ENCODE data around the gene IBTK.

IBTK gene

GRCh38 chr6:82270881-82271635 lies 23.5 kb upstream of the IBTK start:
- H2AFZ ChIP-seq (ENCODE audit: low read depth, low read length, severe bottlenecking): no peak overlapping the region
- H3K4me2 ChIP-seq (ENCODE audit: low read depth, low read length, poor library complexity, severe bottlenecking): no peak overlapping the region
- H3K79me2 ChIP-seq (ENCODE audit: insufficient read depth, low read length): no peaks in the 10 kb centered on the region
- TF ChIP-seq CTCF (IDR thresholded peaks at IDR 0.05; ENCODE audit: insufficient read depth, low read length, poor library complexity, severe bottlenecking) (peak; percentile 39), EZH2phosphoT487 (conservative IDR thresholded peaks at IDR 0.05; ENCODE audit: low read length) (no peak)
- no peaks in the 10 kb centered on the region for H3K9me3 ChIP-seq (ENCODE audit: insufficient read depth, low read length)
- no peaks in the 10 kb centered on the region for H3K9me2 ChIP-seq (replicated peaks; ENCODE audit: insufficient read depth, low read length)
- no peak overlapping the region for H3K9ac ChIP-seq (ENCODE audit: low read length)
- H4K20me1 ChIP-seq (ENCODE audit: low read depth, low read length): no peaks in the 10 kb centered on the region
- no peak overlapping the region for H3K4me3 ChIP-seq (ENCODE audit: insufficient read depth, low read length, poor library complexity, severe bottlenecking)
- H3K27ac ChIP-seq (ENCODE audit: low read depth, low read length): no peak overlapping the region
- H3K27me3 ChIP-seq (ENCODE audit: low read length): no peaks in the 10 kb centered on the region
- H3F3A ChIP-seq (ENCODE audit: insufficient read depth): no peaks in the 10 kb centered on the region
- H3K36me3 ChIP-seq (ENCODE audit: low read length): no peaks in the 10 kb centered on the region

GRCh38 chr6:82268301-82268846 lies 20.8 kb upstream of the IBTK start:
- Histone ChIP-seq H3K9me2 (replicated peaks; ENCODE audit: insufficient read depth, low read length) (no peaks in the 10 kb centered on the region), H4K20me1 (ENCODE audit: low read depth, low read length) (no peaks in the 10 kb centered on the region), H3K4me2 (ENCODE audit: low read depth, low read length, poor library complexity, severe bottlenecking) (no peak overlapping the region), H3K27ac (ENCODE audit: low read depth, low read length) (no peak overlapping the region), H3K4me3 (ENCODE audit: insufficient read depth, low read length, poor library complexity, severe bottlenecking) (no peak overlapping the region), H3K79me2 (ENCODE audit: insufficient read depth, low read length) (no peaks in the 10 kb centered on the region), H3K9ac (ENCODE audit: low read length) (no peak overlapping the region), H3K27me3 (ENCODE audit: low read length) (no peaks in the 10 kb centered on the region; the same call in 1 of the 2 replicates), H3K36me3 (ENCODE audit: low read length) (no peaks in the 10 kb centered on the region), H3F3A (ENCODE audit: insufficient read depth) (no peaks in the 10 kb centered on the region), H3K9me3 (ENCODE audit: insufficient read depth, low read length) (no peaks in the 10 kb centered on the region), H2AFZ (ENCODE audit: low read depth, low read length, severe bottlenecking) (no peak overlapping the region)
- TF ChIP-seq EZH2phosphoT487 (conservative IDR thresholded peaks at IDR 0.05; ENCODE audit: low read length) (no peak), CTCF (IDR thresholded peaks at IDR 0.05; ENCODE audit: insufficient read depth, low read length, poor library complexity, severe bottlenecking) (no peak)

GRCh38 chr6:82264824-82265223 lies 17.3 kb upstream of the IBTK start:
- Histone ChIP-seq H3K9me3 (ENCODE audit: insufficient read depth, low read length) (no peaks in the 10 kb centered on the region), H3K4me2 (ENCODE audit: low read depth, low read length, poor library complexity, severe bottlenecking) (no peak overlapping the region), H4K20me1 (ENCODE audit: low read depth, low read length) (no peaks in the 10 kb centered on the region), H3K9me2 (replicated peaks; ENCODE audit: insufficient read depth, low read length) (no peaks in the 10 kb centered on the region), H2AFZ (ENCODE audit: low read depth, low read length, severe bottlenecking) (no peak overlapping the region), H3K79me2 (ENCODE audit: insufficient read depth, low read length) (no peaks in the 10 kb centered on the region), H3K27ac (ENCODE audit: low read depth, low read length) (no peak overlapping the region), H3F3A (ENCODE audit: insufficient read depth) (no peaks in the 10 kb centered on the region), H3K27me3 (ENCODE audit: low read length) (no peaks in the 10 kb centered on the region; the same call in 1 of the 2 replicates), H3K36me3 (ENCODE audit: low read length) (no peaks in the 10 kb centered on the region), H3K4me3 (ENCODE audit: insufficient read depth, low read length, poor library complexity, severe bottlenecking) (no peak overlapping the region), H3K9ac (ENCODE audit: low read length) (no peak overlapping the region)
- no peak for TF ChIP-seq EZH2phosphoT487 (conservative IDR thresholded peaks at IDR 0.05; ENCODE audit: low read length)

GRCh38 chr6:82264321-82264720 lies 16.8 kb upstream of the IBTK start:
- H3K9me3 ChIP-seq (ENCODE audit: insufficient read depth, low read length): no peaks in the 10 kb centered on the region
- H3K27me3 ChIP-seq (ENCODE audit: low read length): no peaks in the 10 kb centered on the region; the same call in 1 of the 2 replicates
- H3K4me3 ChIP-seq (ENCODE audit: insufficient read depth, low read length, poor library complexity, severe bottlenecking): no peak overlapping the region
- H3F3A ChIP-seq (ENCODE audit: insufficient read depth): no peaks in the 10 kb centered on the region
- no peaks in the 10 kb centered on the region for H3K36me3 ChIP-seq (ENCODE audit: low read length)
- H3K4me2 ChIP-seq (ENCODE audit: low read depth, low read length, poor library complexity, severe bottlenecking): no peak overlapping the region
- no peaks in the 10 kb centered on the region for H4K20me1 ChIP-seq (ENCODE audit: low read depth, low read length)
- H3K9me2 ChIP-seq (replicated peaks; ENCODE audit: insufficient read depth, low read length): no peaks in the 10 kb centered on the region
- H3K9ac ChIP-seq (ENCODE audit: low read length): no peak overlapping the region
- no peak overlapping the region for H2AFZ ChIP-seq (ENCODE audit: low read depth, low read length, severe bottlenecking)
- no peak for TF ChIP-seq CTCF (IDR thresholded peaks at IDR 0.05; ENCODE audit: insufficient read depth, low read length, poor library complexity, severe bottlenecking)
- no peak for TF ChIP-seq EZH2phosphoT487 (conservative IDR thresholded peaks at IDR 0.05; ENCODE audit: low read length)
- H3K79me2 ChIP-seq (ENCODE audit: insufficient read depth, low read length): no peaks in the 10 kb centered on the region
- no peak overlapping the region for H3K27ac ChIP-seq (ENCODE audit: low read depth, low read length)
